Measurements from ENCODE around the gene NPAS3.

NPAS3 gene

GRCh38 chr14:33393895-33394368 is 455.3 kb downstream of the NPAS3 start:
- DNase-seq: no peak

GRCh38 chr14:33401311-33401710 is 462.6 kb downstream of the NPAS3 start:
- DNase-seq: no peak

DNA sequence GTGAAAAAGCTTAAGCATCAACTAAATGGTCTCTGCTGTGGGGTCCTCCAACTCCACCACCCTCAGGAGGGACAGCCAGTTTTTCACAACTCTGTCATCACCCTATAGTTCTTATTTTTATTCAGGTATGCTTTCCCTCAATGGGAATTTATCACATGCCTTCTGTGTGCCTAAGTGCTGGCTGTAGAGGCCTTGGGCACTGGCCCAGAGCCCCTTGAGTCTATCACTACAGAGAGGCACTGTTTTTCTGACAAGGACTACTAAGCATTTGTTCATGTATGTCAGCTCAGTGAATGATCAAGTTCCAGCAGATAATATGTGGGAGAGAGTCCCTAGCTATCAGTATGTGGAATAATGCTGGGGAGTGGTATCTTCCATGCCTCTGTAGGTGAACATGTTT is 463.9 kb downstream of the NPAS3 start:
- no peak for DNase-seq

- no peak for DNase-seq
Measured at GRCh38 chr14:33404054-33404453, 465.4 kb downstream of the NPAS3 start.

- no peak for DNase-seq
Measured at GRCh38 chr14:33404964-33405574, 466.4 kb downstream of the NPAS3 start.

DNA sequence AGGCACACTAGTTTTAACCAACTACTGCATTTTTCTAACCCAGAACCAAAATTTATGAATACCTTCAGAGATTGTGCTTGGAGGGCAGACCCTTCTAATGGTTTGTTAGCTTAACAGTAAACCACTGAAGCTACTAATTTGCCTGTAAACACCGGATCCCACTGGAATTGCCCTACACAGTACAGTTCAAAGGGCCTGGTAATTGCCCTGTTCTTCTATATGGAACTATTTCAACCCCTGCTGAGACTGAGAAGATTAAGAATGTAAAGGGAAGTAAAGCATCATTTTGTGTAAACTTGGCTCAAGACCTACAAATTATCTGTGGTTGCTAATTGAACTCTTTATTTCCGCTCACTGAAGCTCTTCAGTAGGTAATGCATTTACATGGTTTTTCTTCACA is 468.1 kb downstream of the NPAS3 start:
- DNase-seq: no peak

GRCh38 chr14:33408291-33408690 is 469.6 kb downstream of the NPAS3 start:
- DNase-seq: no peak

GRCh38 chr14:33412450-33412849 is 473.8 kb downstream of the NPAS3 start:
- no peak for DNase-seq

- no peak for DNase-seq
Measured at GRCh38 chr14:33413381-33413780, 474.7 kb downstream of the NPAS3 start.

DNA sequence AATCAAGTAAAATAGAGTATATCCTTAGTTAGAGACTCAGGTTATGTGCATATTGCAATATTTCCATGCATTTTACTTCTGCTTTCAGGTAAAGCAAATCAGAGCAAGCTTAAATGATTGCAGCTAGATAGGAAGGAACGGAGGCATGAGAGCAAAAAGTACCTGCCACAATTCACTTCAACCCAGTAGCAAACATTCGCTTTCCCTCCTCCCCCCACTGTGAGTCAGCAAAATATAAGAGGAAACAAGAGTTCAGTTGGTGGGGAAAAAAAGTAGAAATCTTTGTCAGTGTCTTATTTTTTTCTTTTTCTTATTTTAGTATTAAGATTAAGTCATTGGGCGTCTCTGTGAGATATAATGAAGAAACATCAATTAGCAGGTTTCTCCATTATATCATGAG is 475.4 kb downstream of the NPAS3 start:
- DNase-seq: no peak

DNA sequence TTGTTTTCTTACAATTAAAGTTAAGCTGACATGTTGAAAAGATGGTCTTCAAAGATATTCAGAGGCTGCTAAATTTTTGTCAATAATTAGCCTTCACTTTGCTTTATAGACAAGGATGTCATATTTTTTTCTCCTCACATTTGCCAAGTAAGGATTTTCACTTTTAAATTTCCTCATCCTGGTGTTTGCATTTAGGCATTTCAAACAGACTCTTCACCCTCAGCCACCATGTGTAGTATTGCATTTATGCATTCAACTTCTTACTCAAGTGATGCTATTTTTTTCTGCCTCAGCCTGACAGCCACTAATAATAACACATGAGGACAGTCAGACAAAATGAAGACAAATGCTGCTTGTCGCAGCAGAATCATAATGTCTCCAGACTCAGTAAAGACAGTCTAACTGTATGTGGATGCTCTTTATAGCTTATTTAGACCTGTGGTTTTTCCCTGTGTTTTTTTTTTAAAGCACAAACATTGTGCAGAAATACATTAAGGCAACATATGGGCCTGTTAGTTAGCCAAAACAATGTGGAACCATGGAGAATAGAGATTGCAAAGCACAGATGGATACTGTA is 481.5 kb downstream of the NPAS3 start:
- no peak for DNase-seq

- no peak for DNase-seq
Measured at GRCh38 chr14:33430414-33431035, 491.8 kb downstream of the NPAS3 start.

- DNase-seq: no peak
Measured at GRCh38 chr14:33432407-33433023, 493.8 kb downstream of the NPAS3 start.

DNA sequence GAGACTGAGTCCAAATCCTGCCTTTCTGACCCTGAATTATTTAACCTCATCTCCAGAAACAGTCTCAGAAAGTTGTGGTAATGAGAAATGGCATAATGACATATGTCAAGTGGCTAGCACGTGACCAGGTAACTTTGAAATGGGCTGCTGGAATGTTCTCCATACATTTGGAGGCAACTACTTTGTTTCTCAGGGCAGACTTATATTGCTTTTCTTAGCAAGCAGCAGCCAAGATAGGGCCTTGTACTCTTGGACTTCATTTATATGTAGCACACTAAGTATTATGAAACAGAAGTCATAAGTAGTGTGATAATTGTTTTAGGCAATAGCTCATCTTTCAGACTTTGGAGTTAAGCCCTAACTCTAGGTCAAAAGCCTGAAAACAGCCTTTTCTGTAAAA is 494.7 kb downstream of the NPAS3 start:
- DNase-seq: no peak

DNA sequence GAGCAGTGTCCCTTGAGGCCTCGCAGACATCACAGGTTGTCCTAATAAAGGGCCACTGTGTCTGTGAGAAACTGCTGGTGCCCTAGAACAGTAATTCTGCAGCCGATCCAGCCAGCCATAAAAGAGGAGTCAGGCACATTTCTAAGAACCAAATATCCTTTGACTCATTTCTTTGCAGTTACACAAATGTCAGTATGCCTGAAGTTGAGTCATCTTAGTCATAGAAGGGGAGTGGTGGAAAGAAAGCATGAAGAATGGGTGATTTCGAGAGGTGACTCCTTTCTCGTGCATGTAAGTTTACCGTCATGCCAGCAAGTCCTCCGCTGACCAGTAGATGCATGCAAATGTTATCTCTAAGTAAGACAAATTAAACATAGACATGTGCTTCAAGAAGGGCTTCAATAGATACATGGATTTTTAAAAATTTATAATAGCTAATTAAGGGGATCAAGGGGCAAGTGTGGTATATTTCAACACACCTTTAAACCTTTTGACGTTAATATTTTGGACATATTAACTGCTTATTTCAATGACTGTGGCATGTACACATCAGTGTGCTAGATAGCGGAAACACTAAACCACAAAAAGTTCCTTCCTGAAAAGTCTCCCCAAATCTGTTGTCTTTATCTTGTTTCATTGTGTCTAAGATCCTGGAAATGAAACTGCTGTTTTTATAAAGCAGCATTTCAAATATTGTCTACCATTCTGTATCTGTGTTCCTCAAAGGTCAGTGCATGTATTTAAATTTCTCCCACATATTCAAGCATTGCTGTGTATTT is 497.4 kb downstream of the NPAS3 start:
- no peak for DNase-seq

DNA sequence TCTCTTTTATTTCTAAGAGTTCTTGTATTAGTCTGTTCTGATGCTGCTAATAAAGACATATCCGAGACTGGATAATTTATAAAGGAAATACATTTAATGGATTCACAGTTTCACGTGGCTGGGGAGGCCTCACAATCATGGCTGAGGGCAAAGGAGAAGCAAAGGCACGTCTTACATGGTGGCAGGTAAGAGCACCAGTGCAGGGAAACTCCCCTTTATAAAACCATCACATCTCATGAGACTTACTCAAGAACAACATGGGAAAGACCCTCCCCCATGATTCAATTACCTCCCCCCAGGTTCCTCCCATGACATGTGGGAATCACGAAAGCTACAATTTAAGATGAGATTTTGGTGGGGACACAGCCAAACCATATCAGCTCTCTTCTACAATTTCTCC is 503.0 kb downstream of the NPAS3 start:
- no peak for DNase-seq

DNA sequence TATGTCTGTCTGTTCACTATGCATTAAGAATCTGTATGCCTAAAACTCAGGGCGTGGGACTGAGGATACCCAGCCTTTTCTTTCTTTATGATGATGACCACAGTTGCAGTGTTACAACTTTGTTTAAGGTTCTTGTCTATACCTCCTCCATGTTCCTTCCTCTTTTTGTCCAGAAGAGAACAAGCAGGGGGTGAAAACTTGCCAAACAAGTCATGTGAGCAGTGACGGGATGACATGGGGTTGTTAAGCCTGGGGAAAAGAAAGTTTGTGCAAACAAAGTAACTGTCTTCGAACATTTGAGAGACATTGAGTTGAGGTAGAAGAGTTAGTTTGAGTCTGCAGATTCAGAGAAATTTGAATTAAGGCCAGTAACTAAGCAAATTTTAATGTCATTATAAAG is 505.5 kb downstream of the NPAS3 start:
- no peak for DNase-seq

GRCh38 chr14:33449268-33449667 is 510.6 kb downstream of the NPAS3 start:
- no peak for DNase-seq

GRCh38 chr14:33449703-33450395 is 511.2 kb downstream of the NPAS3 start:
- no peak for DNase-seq

DNA sequence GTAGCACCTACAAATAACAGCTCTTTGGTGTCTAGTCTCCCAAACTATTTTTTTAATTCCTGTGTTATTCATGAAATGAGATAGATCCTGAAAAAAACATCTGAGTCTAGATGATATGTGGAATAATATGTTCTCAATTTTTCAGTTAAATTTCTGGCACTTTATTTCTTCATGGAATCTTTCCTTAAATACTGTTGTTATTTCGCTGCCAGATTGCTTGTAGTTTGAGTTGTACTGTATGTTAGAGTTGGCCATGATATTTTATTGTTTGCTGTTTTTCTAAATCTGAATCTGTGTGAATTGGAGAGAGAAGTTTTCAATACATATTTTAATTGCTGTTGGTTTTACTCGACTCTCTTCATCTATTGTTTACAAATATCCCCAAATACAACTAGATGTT is 511.7 kb downstream of the NPAS3 start:
- no peak for DNase-seq

GRCh38 chr14:33451211-33451610 is 512.5 kb downstream of the NPAS3 start:
- DNase-seq: no peak

- no peak for DNase-seq
Measured at GRCh38 chr14:33452995-33453394, 514.3 kb downstream of the NPAS3 start.

Data from NCI-H524 treated with DMSO at 0.1 percent for 48 hours (cell line).